ENCODE measurements around the gene OSGEP.

DNA sequence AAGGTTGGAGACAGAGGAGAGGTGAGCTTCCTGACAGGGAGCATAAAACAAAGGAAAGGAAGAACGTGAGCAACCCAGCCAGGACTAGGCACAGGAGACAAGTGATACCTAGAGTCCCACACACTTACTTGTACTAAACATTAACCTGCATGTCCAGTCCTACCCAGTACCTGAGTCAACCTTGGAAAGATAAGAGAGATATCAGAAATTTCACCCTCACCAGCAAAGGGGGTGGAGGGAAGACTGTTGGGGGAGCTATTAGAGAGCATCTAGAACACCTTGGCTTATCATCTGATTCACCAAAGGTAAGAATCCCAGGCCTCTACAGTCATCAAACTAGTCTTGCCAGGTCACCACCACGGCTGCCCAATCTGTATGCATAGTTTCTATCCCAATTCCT lies 29.8 kb downstream of the OSGEP start:
- TF ChIP-seq, protein P1, sequence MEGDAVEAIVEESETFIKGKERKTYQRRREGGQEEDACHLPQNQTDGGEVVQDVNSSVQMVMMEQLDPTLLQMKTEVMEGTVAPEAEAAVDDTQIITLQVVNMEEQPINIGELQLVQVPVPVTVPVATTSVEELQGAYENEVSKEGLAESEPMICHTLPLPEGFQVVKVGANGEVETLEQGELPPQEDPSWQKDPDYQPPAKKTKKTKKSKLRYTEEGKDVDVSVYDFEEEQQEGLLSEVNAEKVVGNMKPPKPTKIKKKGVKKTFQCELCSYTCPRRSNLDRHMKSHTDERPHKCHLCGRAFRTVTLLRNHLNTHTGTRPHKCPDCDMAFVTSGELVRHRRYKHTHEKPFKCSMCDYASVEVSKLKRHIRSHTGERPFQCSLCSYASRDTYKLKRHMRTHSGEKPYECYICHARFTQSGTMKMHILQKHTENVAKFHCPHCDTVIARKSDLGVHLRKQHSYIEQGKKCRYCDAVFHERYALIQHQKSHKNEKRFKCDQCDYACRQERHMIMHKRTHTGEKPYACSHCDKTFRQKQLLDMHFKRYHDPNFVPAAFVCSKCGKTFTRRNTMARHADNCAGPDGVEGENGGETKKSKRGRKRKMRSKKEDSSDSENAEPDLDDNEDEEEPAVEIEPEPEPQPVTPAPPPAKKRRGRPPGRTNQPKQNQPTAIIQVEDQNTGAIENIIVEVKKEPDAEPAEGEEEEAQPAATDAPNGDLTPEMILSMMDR (IDR thresholded peaks at IDR 0.05): no peak
- no peak for TF ChIP-seq POLR2A (IDR thresholded peaks at IDR 0.05)
